Brain microvascular endothelial cell (primary cell): ENCODE results near the gene PKD1L1.

Source experiments
- DNase-seq: peaks from one replicate; pipeline ENCODE4 v3.0.0-alpha.2; 2020
- H3K27ac ChIP-seq: fragments of 250-450 bp; sonication (Bioruptor Pico); 2 replicates; pipeline ENCODE4 v1.5.1; 2020; ENCODE audit warnings: mild to moderate bottlenecking, moderate library complexity
- H3K27me3 ChIP-seq: fragments of 250-450 bp; sonication (Bioruptor Pico); replicated peaks from 2 replicates; pipeline ENCODE4 v1.5.1; 2020; ENCODE audit warnings: mild to moderate bottlenecking
- H3K36me3 ChIP-seq: fragments of 250-450 bp; sonication (Bioruptor Pico); replicated peaks from 2 replicates; pipeline ENCODE4 v1.5.1; 2020; ENCODE audit warnings: mild to moderate bottlenecking
- H3K4me3 ChIP-seq: 2 replicates; pipeline ENCODE4 v1.5.1; 2011; ENCODE audit warnings: low read depth, mild to moderate bottlenecking, control low read depth, low read length, moderate library complexity
- CTCF ChIP-seq: IDR thresholded peaks from 2 replicates; pipeline ENCODE4 v1.5.1; 2011; ENCODE audit warnings: low read depth, mild to moderate bottlenecking, moderate library complexity, low read length, control low read depth, inconsistent platforms; ENCODE audit errors: missing control alignments
- in situ Hi-C: cut with HindIII; loops from 2 replicates; pipeline ENCODE4 v1.10.0; 2017; ENCODE audit warnings: low sequenced_read_pairs, low pct_ligation_motif_present

The PKD1L1 gene

GRCh38 chr7:47941136-47941844 is 7.0 kb downstream of the PKD1L1 start:
- Histone ChIP-seq H3K4me3 (no peak overlapping the region), H3K27ac (peak overlapping the region; percentile 82), H3K36me3 (no peaks in the 10 kb centered on the region), H3K27me3 (no peaks in the 10 kb centered on the region)
- TF ChIP-seq CTCF = no peak
- in situ Hi-C loops = no loop called here
- peak; percentile 90 for DNase-seq

- in situ Hi-C loops = no loop called here
- peak overlapping the region; percentile 82 for H3K27ac ChIP-seq
- H3K36me3 ChIP-seq = no peaks in the 10 kb centered on the region
- DNase-seq = peak; percentile 76
- H3K4me3 ChIP-seq = no peak overlapping the region
- H3K27me3 ChIP-seq = no peaks in the 10 kb centered on the region
- TF ChIP-seq CTCF = no peak
Measured at GRCh38 chr7:47940088-47941013, 7.9 kb downstream of the PKD1L1 start.

GRCh38 chr7:47939425-47940036 is 8.7 kb downstream of the PKD1L1 start:
- H3K27ac ChIP-seq = no peak overlapping the region
- no peaks in the 10 kb centered on the region for H3K36me3 ChIP-seq
- no peak for TF ChIP-seq CTCF
- no peaks in the 10 kb centered on the region for H3K27me3 ChIP-seq
- no peak overlapping the region for H3K4me3 ChIP-seq
- in situ Hi-C loops = no loop called here
- DNase-seq = no peak

GRCh38 chr7:47938574-47939165 is 9.6 kb downstream of the PKD1L1 start:
- in situ Hi-C loops = no loop called here
- no peaks in the 10 kb centered on the region for H3K27me3 ChIP-seq
- no peaks in the 10 kb centered on the region for H3K36me3 ChIP-seq
- DNase-seq = no peak
- no peak overlapping the region for H3K27ac ChIP-seq
- TF ChIP-seq CTCF = peak; percentile 29
- H3K4me3 ChIP-seq = no peak overlapping the region

GRCh38 chr7:47937711-47938573 is 10.3 kb downstream of the PKD1L1 start:
- Histone ChIP-seq H3K27ac (no peak overlapping the region), H3K4me3 (no peak overlapping the region), H3K36me3 (no peaks in the 10 kb centered on the region), H3K27me3 (no peaks in the 10 kb centered on the region)
- in situ Hi-C loops = no loop called here
- no peak for TF ChIP-seq CTCF
- DNase-seq = no peak
